Motor neuron (in vitro differentiated cells): ENCODE results near the gene ADGRA3. TPM values are rescaled to one million over a fixed set of nuclear protein-coding genes. Genes with fewer than 3 reads are reported as not detected.
"Not testable (repeated sequence)": the region's sequence is repeated elsewhere in the genome, so short reads cannot be mapped to it uniquely, and the experiment has no call there.

Experiments
- ATAC-seq, 8 experiments: fragments of 200-7000 bp; cut with Tn5 transposase; replicated peaks in 6 of 8; 2 replicates each; pipeline ENCODE4 v1.8.0; 2021; ENCODE audit warnings: mild to moderate bottlenecking in 8 of 8, moderate library complexity in 8 of 8
- H3K27ac ChIP-seq, 2 donors: fragments of 250-450 bp; sonication (Bioruptor Pico); 2 replicates each; pipeline ENCODE4 v1.9.0; 2021; ENCODE audit warnings: antibody characterized with exemption in 2 of 2, mild to moderate bottlenecking in 2 of 2, moderate library complexity in 1 of 2
- H3K4me1 ChIP-seq, 2 donors: fragments of 250-450 bp; sonication (Bioruptor Pico); replicated peaks in 1 of 2; 2 replicates each; pipeline ENCODE4 v1.6.1; 2021; ENCODE audit warnings: antibody characterized with exemption in 2 of 2, mild to moderate bottlenecking in 2 of 2, moderate library complexity in 1 of 2
- H3K4me3 ChIP-seq, 5 donors: fragments of 250-450 bp; sonication (Bioruptor Pico); 2 replicates each; pipeline ENCODE4 v1.9.0; 2021; ENCODE audit warnings: antibody characterized with exemption in 5 of 5, mild to moderate bottlenecking in 5 of 5, moderate library complexity in 4 of 5
- WGBS, 10 experiments: fragments of 450-650 bp; shearing (Covaris generic); methylation state at CpG; one replicate each; pipeline ENCODE4 v1.0.0; 2022; 5-methylcytosine and 5-hydroxymethylcytosine counted together
- in situ Hi-C, 9 experiments: fragments of 400-800 bp; cut with MboI; loops; one replicate each; pipeline ENCODE4 v1.15.0; 2021; ENCODE audit warnings: low sequenced_read_pairs in 9 of 9, low pct_unique_long_range_greater_than_20kb in 2 of 9; ENCODE audit not compliant: unreplicated experiment in 9 of 9
- total RNA-seq, 8 experiments: library from RNA; unstranded; fragments of 300-600 nt; gene quantifications; 2 replicates each; pipeline versions ENCODE4 v1.2.3 to v1.2.4, GENCODE V29; 2022

The ADGRA3 gene
- total RNA-seq, 8 experiments from 2014 or later = 12.5 to 137 (median 28.1) TPM

DNA sequence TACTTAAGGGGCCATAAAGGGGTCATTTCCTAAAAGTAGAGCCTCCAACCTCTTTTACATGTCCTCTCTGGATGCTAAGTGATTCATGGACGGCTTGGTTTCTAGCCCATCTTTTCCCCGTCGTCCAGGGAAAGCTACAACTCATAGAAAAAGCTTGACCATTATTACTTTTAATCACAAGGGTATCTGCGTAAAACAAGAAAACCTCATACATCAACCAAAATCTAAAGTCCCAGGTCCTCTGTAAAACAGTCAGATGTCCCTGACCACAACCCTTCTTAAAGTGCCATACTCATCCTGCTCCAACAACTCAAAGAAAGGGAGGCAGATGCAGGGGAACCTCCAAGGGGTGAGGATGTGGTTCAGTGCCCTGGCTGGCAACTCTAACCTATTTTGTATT lies 29.6 kb downstream of the ADGRA3 start:
- Histone ChIP-seq H3K4me3 (no peak overlapping the region), H3K4me1 (peaks cover 0 to 9% of the 10 kb centered on the region in 2 donors), H3K27ac (no peak overlapping the region)
- 60 to 100% (median 85%) methylated on average over 2 to 4 of the region's 4 CpGs; no CpG with 5 or more reads in 2 of the 10 experiments for WGBS, 10 experiments
- no peak for ATAC-seq
- in situ Hi-C loops = no loop called here

DNA sequence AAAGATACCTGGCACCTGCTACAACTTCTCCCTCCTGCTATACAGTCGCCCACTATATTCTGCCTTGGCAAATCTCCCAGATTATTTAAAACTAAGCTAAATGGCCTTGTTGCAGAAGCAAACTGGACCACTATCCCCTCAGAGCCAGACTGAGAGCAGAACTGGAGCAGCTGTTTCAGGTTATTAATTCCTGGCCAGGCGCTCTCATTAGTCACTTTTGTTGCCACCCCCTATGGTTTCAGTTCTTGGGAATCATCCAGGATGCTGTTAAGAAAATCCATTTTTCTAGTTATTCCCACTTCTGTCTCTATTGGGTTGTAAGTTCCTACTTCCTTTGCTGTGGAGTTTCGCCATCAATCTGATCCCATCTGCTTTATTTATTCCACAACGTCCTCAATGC lies 30.1 kb downstream of the ADGRA3 start:
- in situ Hi-C loops = no loop called here
- Histone ChIP-seq H3K4me3 (no peak overlapping the region), H3K27ac (no peak overlapping the region), H3K4me1 (peaks cover 0 to 9% of the 10 kb centered on the region in 2 donors)
- peak in 1 of 8 experiments; percentile 50 for ATAC-seq
- 47 to 100% (median 89%) methylated on average over 1 to 4 of the region's 4 CpGs; no CpG with 5 or more reads in 2 of the 10 experiments for WGBS, 10 experiments

- no peak overlapping the region for H3K4me3 ChIP-seq
- no peak overlapping the region for H3K27ac ChIP-seq
- peaks cover 0 to 9% of the 10 kb centered on the region in 2 donors for H3K4me1 ChIP-seq
- peak in 3 of 8 experiments; percentile 31 to 59 (median 44) for ATAC-seq
- WGBS, 10 experiments = 14 to 100% (median 91%) methylated on average over 1 of the region's 1 CpG; no CpG with 5 or more reads in 1 of the 10 experiments
- in situ Hi-C loops = no loop called here
Measured at GRCh38 chr4:22483551-22483981, 32.3 kb downstream of the ADGRA3 start.

- Histone ChIP-seq H3K4me1 (peaks cover 0 to 9% of the 10 kb centered on the region in 2 donors), H3K27ac (no peak overlapping the region), H3K4me3 (no peak overlapping the region)
- in situ Hi-C loops = no loop called here
- 52 to 100% (median 70%) methylated on average over 1 to 3 of the region's 3 CpGs; no CpG with 5 or more reads in 5 of the 10 experiments for WGBS, 10 experiments
- ATAC-seq = peak in 3 of 8 experiments; percentile 18 to 43 (median 24)
Measured at GRCh38 chr4:22482250-22483127, 33.4 kb downstream of the ADGRA3 start.

GRCh38 chr4:22480675-22481327 lies 35.1 kb downstream of the ADGRA3 start:
- ATAC-seq = peak in 3 of 8 experiments; percentile 76 to 85 (median 78)
- 27 to 94% (median 79%) methylated on average over 1 to 2 of the region's 2 CpGs; no CpG with 5 or more reads in 2 of the 10 experiments for WGBS, 10 experiments
- in situ Hi-C loops = no loop called here
- no peak overlapping the region for H3K27ac ChIP-seq
- no peaks in the 10 kb centered on the region for H3K4me1 ChIP-seq
- H3K4me3 ChIP-seq = no peak overlapping the region

DNA sequence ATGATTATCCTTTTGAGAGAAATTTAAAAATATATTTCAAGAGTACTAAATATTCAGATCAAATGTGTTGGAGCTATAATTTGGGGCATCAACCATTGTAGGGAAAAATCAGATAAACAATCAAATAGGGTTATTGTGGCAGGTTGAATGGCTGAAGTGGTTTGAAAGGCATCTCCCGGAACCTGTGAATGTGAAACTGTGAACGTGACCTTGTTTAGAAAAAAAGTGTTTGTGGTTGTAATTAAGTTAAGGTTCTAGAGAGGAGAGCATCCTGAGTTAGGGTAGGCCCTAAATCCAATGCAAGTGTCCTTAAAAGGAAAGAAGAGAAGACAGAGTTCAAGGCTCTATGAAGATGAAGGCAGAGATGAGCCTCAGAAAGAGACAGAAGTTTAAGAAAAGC lies 37.4 kb downstream of the ADGRA3 start:
- Histone ChIP-seq H3K4me1 (no peaks in the 10 kb centered on the region), H3K27ac (no peak overlapping the region), H3K4me3 (no peak overlapping the region)
- in situ Hi-C loops = no loop called here
- WGBS, 10 experiments = 46 to 71% (median 50%) methylated on average over 1 to 2 of the region's 2 CpGs
- no peak for ATAC-seq

DNA sequence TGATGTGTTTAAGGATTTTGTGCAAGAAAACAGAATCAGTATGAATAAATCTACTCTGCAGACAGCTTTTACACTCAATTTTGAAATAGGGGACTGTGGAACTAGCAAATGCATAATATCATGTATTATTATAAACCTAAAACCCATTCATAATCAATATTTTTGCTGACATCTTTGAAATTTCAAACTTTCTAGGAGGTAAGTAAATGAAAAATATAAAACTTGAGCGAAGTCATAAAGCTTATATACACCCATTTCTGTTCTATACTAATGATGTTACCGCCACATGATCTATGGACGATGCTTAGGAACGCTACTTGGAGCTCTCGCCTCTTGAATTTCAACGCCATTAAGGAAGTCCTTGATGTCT lies 38.1 kb downstream of the ADGRA3 start:
- no peak overlapping the region for H3K27ac ChIP-seq
- in situ Hi-C loops = no loop called here
- 60 to 100% (median 90%) methylated on average over 1 to 6 of the region's 6 CpGs for WGBS, 10 experiments

DNA sequence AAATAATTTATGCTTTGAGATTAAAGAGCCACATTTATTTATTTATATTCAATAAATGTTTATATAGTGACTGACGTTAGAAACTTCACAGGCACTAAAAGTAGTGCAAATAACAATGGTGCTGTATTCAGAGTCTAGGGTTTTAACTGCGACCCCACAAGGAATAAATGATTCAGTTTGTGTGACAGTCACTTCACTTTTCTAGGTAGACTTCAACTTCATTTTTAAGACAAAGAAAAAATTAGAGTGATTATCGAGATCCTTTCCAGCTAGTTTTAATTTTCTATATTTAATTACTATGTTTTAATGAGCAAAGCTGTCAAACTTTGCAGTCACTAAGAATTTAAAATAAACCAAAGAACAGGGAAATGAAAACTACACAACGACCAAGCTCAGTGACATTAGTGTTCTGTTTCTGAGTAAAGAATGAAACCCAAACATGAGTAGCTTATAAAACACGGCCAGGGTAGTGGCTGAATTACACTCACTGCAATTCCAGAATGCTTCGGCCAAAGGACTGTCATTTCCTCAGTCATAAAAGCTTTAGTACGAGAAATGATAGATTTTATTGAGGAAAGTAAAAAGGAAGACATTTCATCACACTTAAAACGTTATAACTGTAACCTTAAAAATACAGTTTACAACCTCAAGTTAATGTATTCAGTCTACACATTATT lies 38.6 kb downstream of the ADGRA3 start:
- no peaks in the 10 kb centered on the region for H3K4me1 ChIP-seq
- 19 to 100% (median 89%) methylated on average over 2 to 8 of the region's 8 CpGs for WGBS, 10 experiments
- in situ Hi-C loops = no loop called here
- no peak for ATAC-seq
- H3K4me3 ChIP-seq = no peak overlapping the region
- no peak overlapping the region for H3K27ac ChIP-seq

More for the DNA sequence above, 38.1 kb downstream of the ADGRA3 start:
- ATAC-seq = no peak
- H3K4me1 ChIP-seq = no peaks in the 10 kb centered on the region
- no peak overlapping the region for H3K4me3 ChIP-seq

DNA sequence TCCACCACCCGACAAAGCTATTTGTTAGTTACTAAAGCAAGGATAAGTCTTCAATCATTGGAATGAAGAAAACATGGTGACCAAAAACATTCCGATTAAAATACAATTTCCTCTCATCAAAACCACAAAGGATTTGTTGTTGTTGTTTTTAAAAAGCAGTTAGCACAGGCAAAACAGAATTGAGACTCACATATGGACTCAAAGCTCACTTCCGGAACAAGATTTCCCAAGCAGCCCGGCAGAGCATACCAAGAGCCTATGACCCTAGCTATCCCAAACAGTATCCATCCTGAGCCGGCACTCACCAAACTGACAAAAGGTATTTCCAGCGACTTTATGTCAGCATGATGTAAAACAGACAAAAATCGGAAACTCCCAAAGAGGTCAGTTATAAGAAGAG lies 39.9 kb downstream of the ADGRA3 start:
- H3K4me1 ChIP-seq = no peaks in the 10 kb centered on the region
- ATAC-seq = no peak
- in situ Hi-C loops = no loop called here
- H3K27ac ChIP-seq = no peak overlapping the region
- no peak overlapping the region for H3K4me3 ChIP-seq
- WGBS, 10 experiments = 80 to 100% (median 94%) methylated on average over 1 to 7 of the region's 7 CpGs; no CpG with 5 or more reads in 1 of the 10 experiments

DNA sequence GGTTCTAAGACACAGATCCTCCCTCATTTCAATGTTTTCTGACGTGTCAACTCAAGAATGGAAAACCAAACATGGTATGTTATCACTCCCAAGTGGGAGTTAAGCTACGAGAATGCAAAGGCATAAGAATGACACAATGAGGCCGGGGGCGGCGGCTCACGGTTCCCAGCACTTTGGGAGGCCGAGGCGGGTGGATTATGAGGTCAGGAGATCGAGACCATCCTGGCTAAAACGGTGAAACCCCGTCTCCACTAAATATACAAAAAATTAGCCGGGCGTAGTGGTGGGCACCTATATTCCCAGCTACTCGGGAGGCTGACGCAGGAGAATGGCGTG lies 40.6 kb downstream of the ADGRA3 start:
- H3K4me3 ChIP-seq, ATAC-seq, H3K27ac ChIP-seq, in situ Hi-C loops, H3K4me1 ChIP-seq: not testable (repeated sequence)
- 55 to 100% (median 98%) methylated on average over 1 to 7 of the region's 16 CpGs; no CpG with 5 or more reads in 5 of the 10 experiments for WGBS, 10 experiments

DNA sequence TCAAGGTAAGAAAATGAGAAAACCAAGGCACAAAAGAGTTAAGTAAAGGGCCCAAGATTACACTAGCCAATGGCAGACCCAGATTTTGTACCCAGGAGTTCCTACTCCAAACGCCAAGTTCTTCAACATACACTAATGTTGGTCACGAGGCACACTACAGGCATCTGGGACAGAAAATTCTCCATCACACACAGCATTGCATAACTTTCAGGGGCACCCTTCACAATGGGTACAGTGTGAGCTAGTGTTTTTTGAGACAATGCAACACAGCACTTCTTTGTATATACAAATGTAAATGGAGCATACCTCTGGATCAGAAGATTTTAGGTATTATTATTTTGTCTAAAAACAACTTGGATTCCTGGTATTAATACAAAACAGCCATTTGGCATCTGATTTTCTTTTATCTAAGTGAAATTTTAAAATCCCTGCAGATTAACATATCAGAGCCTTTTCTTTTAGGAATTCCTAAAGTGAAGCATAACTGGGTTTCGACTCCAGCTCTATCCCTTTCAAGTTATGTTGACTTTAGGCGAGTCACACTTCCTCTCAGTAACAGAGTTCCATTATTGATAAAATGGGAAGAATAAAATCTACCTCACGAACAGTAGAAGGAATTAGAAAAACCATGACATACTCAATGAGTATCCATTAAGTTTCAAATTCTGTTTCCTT lies 41.1 kb downstream of the ADGRA3 start:
- Histone ChIP-seq H3K27ac (no peak overlapping the region), H3K4me3 (no peak overlapping the region), H3K4me1 (no peaks in the 10 kb centered on the region)
- WGBS, 10 experiments = 62 to 93% (median 82%) methylated on average over 2 to 5 of the region's 5 CpGs; no CpG with 5 or more reads in 1 of the 10 experiments
- peak in 2 of 8 experiments; percentile 35 to 52 for ATAC-seq
- in situ Hi-C loops = no loop called here

DNA sequence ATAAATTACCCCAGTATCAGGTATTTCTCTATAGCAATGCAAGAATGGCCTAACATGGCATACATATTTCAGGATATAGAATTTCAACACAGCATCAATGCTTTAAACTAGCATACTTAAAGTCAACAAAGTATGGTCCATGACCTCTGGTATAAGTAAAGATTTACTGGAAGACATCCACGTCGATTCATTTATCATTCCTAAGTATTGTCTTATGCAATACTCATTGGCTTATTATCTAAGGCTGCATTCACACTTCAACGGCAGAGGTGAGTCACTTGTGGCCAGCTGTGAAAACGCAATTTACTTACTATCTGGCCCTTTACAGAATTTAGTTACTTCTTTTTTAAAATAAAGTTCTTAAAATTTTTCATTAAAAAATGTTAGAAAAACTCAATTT lies 42.6 kb downstream of the ADGRA3 start:
- in situ Hi-C loops = no loop called here
- Histone ChIP-seq H3K4me1 (no peaks in the 10 kb centered on the region), H3K27ac (no peak overlapping the region), H3K4me3 (no peak overlapping the region)
- ATAC-seq = peak in 1 of 8 experiments; percentile 45
- WGBS, 10 experiments = 0 to 96% (median 81%) methylated on average over 2 to 4 of the region's 4 CpGs
